Neural crest cell (in vitro differentiated cells): ENCODE measurements around the gene KCTD13. TPM values are rescaled to one million over a fixed set of nuclear protein-coding genes. Genes with fewer than 3 reads are reported as not detected.
"Not testable (repeated sequence)": the region's sequence is repeated elsewhere in the genome, so short reads cannot be mapped to it uniquely, and the experiment has no call there.

Experiments
- DNase-seq: peaks from one replicate; pipeline ENCODE4 v3.0.0; 2021; ENCODE audit warnings: low read depth, mixed read lengths, low spot score
- H3K27ac Mint-ChIP-seq: one replicate; pipeline ENCODE4 v1.8.0; 2021; ENCODE audit warnings: mild to moderate bottlenecking, mixed read lengths; ENCODE audit not compliant: unreplicated experiment
- H3K27me3 Mint-ChIP-seq: 2 replicates; pipeline ENCODE4 v1.8.0; 2021; ENCODE audit warnings: low read depth, mild to moderate bottlenecking, mixed read lengths
- H3K36me3 Mint-ChIP-seq: 2 replicates; pipeline ENCODE4 v1.8.0; 2021; ENCODE audit warnings: low read depth, mild to moderate bottlenecking, mixed read lengths
- H3K4me1 Mint-ChIP-seq: 2 replicates; pipeline ENCODE4 v1.8.0; 2021; ENCODE audit warnings: mixed read lengths
- H3K4me3 Mint-ChIP-seq: one replicate; pipeline ENCODE4 v1.8.0; 2021; ENCODE audit warnings: mild to moderate bottlenecking, mixed read lengths
- H3K9me3 Mint-ChIP-seq: 2 replicates; pipeline ENCODE4 v1.8.0; 2021; ENCODE audit warnings: mixed read lengths
- total RNA-seq: library from RNA; stranded (reverse); gene quantifications from 2 replicates; pipeline ENCODE4 v1.2.1, GENCODE V29; 2021
- TF ChIP-seq, protein P1 (sequence below): fragments of 200-600 bp; sonication (generic); conservative IDR thresholded peaks from 2 replicates; pipeline ENCODE4 v1.5.0; 2021; ENCODE audit warnings: antibody characterized with exemption, mild to moderate bottlenecking

The KCTD13 gene
- total RNA-seq, 1 donor from 2014 or later: 24.3 TPM

DNA sequence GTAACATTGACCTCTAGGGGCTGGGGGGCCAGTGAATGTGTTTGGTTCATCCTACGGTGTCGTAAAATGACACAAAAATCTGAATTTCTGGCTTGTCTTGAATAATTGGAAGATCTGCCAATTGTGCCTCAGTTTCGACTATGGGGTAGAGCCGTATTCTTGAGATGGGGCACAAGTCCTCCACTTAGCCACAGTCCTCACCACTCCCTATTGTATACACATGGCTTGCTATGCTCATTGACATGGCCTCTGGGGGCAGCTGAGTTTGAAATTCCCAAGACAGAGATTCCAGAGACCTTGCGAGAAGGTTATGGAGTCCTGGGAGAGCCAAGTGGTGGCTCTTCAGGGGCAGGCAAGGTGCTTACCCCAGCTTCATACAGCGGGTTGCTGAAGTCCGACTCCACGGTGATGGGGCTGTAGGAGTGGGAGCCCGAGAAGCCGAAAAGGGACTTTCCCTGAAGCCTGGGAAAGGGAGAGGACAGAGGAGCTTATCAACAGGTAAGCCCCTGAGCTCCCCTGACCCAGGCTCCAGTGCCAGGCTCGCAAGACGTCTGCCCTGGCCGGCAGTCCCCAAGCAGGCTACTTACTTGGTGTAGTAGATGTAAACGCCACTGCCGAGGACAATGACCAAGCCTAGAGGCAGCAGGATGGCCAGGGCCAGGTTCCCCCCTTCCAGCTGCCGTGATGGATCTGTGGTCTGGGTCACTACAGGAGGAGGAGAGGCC is 54.0 kb downstream of the KCTD13 start:
- H3K36me3 Mint-ChIP-seq: no peaks in the 10 kb centered on the region
- TF ChIP-seq, protein P1, sequence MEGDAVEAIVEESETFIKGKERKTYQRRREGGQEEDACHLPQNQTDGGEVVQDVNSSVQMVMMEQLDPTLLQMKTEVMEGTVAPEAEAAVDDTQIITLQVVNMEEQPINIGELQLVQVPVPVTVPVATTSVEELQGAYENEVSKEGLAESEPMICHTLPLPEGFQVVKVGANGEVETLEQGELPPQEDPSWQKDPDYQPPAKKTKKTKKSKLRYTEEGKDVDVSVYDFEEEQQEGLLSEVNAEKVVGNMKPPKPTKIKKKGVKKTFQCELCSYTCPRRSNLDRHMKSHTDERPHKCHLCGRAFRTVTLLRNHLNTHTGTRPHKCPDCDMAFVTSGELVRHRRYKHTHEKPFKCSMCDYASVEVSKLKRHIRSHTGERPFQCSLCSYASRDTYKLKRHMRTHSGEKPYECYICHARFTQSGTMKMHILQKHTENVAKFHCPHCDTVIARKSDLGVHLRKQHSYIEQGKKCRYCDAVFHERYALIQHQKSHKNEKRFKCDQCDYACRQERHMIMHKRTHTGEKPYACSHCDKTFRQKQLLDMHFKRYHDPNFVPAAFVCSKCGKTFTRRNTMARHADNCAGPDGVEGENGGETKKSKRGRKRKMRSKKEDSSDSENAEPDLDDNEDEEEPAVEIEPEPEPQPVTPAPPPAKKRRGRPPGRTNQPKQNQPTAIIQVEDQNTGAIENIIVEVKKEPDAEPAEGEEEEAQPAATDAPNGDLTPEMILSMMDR: no peak
- H3K27ac Mint-ChIP-seq: no peak overlapping the region
- peaks cover 31% of the 10 kb centered on the region for H3K27me3 Mint-ChIP-seq
- DNase-seq: no peak
- no peak overlapping the region for H3K4me3 Mint-ChIP-seq
- H3K9me3 Mint-ChIP-seq: no peaks in the 10 kb centered on the region
- H3K4me1 Mint-ChIP-seq: no peaks in the 10 kb centered on the region

DNA sequence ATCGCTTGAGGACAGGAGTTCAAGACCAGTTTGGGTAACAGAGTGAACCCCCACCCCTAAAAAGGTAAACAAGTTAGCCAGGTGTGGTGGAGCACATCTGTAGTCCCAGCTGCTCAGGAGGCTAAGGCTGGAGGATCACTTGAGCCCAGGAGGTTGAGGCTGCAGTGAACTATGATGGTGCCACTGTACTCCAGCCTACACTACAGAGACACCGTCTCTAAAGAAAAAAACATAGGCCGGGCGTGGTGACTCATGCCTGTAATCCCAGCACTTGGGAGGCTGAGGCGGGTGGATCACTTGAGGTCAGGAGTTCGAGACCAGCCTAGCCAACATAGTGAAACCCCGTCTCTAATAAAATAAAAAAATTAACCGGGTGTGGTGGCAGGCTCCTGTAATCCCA is 57.0 kb downstream of the KCTD13 start:
- not testable (repeated sequence) for H3K36me3 Mint-ChIP-seq, DNase-seq, H3K27ac Mint-ChIP-seq, H3K4me1 Mint-ChIP-seq, H3K4me3 Mint-ChIP-seq, H3K9me3 Mint-ChIP-seq, H3K27me3 Mint-ChIP-seq

DNA sequence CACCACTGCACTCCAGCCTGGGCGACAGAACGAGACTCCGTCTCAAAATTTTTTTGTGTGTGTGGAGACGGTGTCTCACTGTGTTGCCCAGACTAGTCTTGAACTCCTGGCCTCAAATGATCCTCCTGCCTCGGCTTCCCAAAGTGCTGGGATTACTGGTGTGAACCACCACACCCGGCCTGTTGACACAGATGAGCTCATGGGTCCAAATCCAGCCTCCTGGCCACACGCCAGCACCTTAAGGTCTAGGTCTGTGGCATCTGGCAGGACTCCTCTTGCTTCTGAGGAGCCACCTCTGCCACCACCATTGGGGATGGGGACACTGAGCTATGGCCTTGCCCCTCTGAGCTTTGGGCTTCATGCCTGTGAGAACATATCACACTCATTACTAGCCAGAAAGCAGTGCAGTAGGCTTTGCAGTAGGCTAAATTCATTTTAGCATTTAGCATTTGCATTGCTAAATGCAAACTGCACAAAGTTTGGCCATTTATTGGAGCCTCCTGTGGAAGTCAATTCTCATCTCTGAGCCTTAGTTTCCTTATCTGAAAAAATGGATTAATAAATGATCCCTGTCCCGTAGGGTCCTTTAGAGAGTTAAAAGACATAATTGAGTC is 57.5 kb downstream of the KCTD13 start:
- H3K4me1 Mint-ChIP-seq: peaks cover 1% of the 10 kb centered on the region
- TF ChIP-seq, protein P1: no peak
- DNase-seq: no peak
- peaks cover 2% of the 10 kb centered on the region for H3K27me3 Mint-ChIP-seq
- no peak overlapping the region for H3K4me3 Mint-ChIP-seq
- no peak overlapping the region for H3K27ac Mint-ChIP-seq
- no peaks in the 10 kb centered on the region for H3K9me3 Mint-ChIP-seq
- H3K36me3 Mint-ChIP-seq: no peaks in the 10 kb centered on the region

DNA sequence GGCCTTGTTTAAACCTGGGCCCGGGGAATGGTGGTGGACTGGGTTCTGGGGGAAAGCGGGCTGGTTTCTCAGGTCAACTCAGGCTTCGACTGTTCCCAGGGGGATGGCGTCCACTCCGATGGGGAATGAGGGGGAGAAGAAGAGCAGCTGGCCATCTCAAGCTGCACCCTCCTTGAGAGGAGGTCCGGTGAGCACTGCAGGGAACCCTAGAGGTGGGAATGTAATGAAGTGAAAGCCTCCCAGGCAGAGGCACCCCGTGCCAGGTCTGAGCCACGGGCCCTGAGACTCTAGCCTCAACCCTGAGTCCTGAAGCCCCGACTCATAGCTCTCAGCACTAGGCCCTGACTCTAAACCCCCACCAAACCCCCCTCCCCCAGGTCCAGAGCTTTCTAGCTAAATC is 61.8 kb downstream of the KCTD13 start:
- Mint-ChIP-seq H3K27ac (no peak overlapping the region), H3K9me3 (no peaks in the 10 kb centered on the region), H3K36me3 (no peaks in the 10 kb centered on the region), H3K27me3 (peaks cover 2% of the 10 kb centered on the region), H3K4me1 (peaks cover 19% of the 10 kb centered on the region), H3K4me3 (no peak overlapping the region)
- DNase-seq: no peak
- TF ChIP-seq, protein P1: no peak

DNA sequence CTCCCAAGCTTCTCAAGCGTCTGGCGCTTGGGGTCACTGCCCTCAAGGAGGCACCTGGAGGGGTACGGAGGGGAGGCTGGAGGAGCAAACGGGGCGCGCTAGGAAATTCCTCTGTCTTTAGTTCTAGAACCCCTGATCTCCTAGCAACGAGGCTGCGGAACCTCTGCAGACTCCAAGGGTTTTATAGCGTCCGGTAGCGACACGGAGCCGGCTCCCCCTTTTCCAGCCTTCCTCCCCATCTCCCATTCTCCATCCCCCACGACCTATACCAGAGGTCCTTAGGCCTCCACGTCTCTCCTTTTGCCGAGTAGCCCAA is 62.4 kb downstream of the KCTD13 start:
- Mint-ChIP-seq H3K4me3 (peak overlapping the region; percentile 84), H3K27ac (peak overlapping the region; percentile 100), H3K27me3 (peaks cover 2% of the 10 kb centered on the region), H3K36me3 (no peaks in the 10 kb centered on the region), H3K9me3 (no peaks in the 10 kb centered on the region), H3K4me1 (peaks cover 19% of the 10 kb centered on the region)
- no peak for DNase-seq
- TF ChIP-seq, protein P1: no peak

DNA sequence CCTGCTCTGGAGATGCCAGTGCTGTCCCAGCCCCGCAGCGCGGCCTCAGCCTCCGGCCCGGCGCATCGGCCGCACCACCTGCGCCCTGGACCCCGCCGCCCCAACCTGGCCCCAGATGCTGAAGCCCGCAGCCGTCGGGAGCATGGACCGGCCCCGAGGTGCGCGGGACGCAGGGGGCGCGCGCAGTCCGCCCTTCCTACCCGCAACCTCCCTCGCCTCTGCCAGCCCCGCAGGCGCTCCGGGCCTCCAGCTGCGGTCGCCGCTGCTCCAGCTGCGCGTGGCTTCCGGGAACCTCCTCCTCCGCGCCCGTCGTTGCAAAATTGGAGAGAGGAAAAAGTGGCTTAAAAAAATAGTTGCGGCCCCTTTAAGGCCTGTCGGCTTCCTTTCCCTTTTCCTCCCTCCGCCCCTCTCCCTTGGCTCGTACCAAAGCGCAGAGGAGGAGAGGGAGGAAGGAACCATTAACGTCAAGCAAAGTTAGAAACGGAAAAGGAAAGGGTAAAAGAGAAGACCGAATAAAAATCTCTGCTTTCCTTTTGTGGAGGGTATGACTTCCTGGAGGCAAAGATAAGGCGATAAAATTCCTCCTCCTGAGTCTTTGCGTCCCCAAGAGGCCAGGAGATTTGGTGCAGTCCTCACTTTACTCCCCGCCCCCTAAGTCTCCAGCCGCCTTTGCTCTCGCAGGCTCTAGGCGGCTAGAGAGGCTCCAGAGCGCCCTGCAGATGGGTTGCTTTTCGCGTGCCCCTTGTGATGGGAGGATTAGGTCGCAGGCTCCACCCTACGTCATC is 63.0 kb downstream of the KCTD13 start, which contains the start of gene CDIPT:
CDIPT (minus strand) TSS at position 343 of the 785 bp plus-strand sequence. CDS start 369 bp downstream, outside the sequence.
- peaks cover 19% of the 10 kb centered on the region for H3K4me1 Mint-ChIP-seq
- H3K27ac Mint-ChIP-seq: peak within 1 kb of the TSS; percentile 100
- peak; percentile 84 for DNase-seq
- H3K9me3 Mint-ChIP-seq: no peaks in the 10 kb centered on the region
- H3K27me3 Mint-ChIP-seq: peaks cover 2% of the 10 kb centered on the region
- H3K4me3 Mint-ChIP-seq: peak within 1 kb of the TSS; percentile 95
- TF ChIP-seq, protein P1: peak; percentile 66
- H3K36me3 Mint-ChIP-seq: no peaks in the 10 kb centered on the region
